Measurements from ENCODE around the gene ATP6V0A4.

Gene ATP6V0A4

GRCh38 chr7:138727336-138728099, 70.5 kb downstream of the ATP6V0A4 start:
- DNase-seq (ENCODE audit: low spot score) = no peak
- Histone ChIP-seq H3K36me3 (ENCODE audit: low read depth) (no peaks in the 10 kb centered on the region), H3K4me1 (ENCODE audit: insufficient read depth, poor library complexity, severe bottlenecking) (no peaks in the 10 kb centered on the region), H3K4me3 (ENCODE audit: severe bottlenecking) (no peak overlapping the region), H3K27me3 (ENCODE audit: insufficient read depth, poor library complexity, severe bottlenecking) (no peaks in the 10 kb centered on the region), H3K27ac (ENCODE audit: poor library complexity, severe bottlenecking) (no peak overlapping the region), H3K9me3 (ENCODE audit: severe bottlenecking) (no peaks in the 10 kb centered on the region)
- TF ChIP-seq CTCF (IDR thresholded peaks at IDR 0.05; ENCODE audit: poor library complexity, severe bottlenecking) = no peak
- no peak for ATAC-seq (ENCODE audit: low read depth)

GRCh38 chr7:138726288-138726687, 71.7 kb downstream of the ATP6V0A4 start:
- no peak for DNase-seq (ENCODE audit: low spot score)
- Histone ChIP-seq H3K9me3 (ENCODE audit: severe bottlenecking) (no peaks in the 10 kb centered on the region), H3K36me3 (ENCODE audit: low read depth) (no peaks in the 10 kb centered on the region), H3K27me3 (ENCODE audit: insufficient read depth, poor library complexity, severe bottlenecking) (no peaks in the 10 kb centered on the region), H3K4me1 (ENCODE audit: insufficient read depth, poor library complexity, severe bottlenecking) (no peaks in the 10 kb centered on the region), H3K4me3 (ENCODE audit: severe bottlenecking) (no peak overlapping the region), H3K27ac (ENCODE audit: poor library complexity, severe bottlenecking) (no peak overlapping the region)
- no peak for TF ChIP-seq CTCF (IDR thresholded peaks at IDR 0.05; ENCODE audit: poor library complexity, severe bottlenecking)
- ATAC-seq (ENCODE audit: low read depth) = no peak

GRCh38 chr7:138720286-138720685, 77.7 kb downstream of the ATP6V0A4 start:
- H3K4me3 ChIP-seq (ENCODE audit: severe bottlenecking) = no peak overlapping the region
- H3K9me3 ChIP-seq (ENCODE audit: severe bottlenecking) = no peaks in the 10 kb centered on the region
- no peaks in the 10 kb centered on the region for H3K36me3 ChIP-seq (ENCODE audit: low read depth)
- ATAC-seq (ENCODE audit: low read depth) (peak; percentile 85), DNase-seq (ENCODE audit: low spot score) (no peak)
- no peaks in the 10 kb centered on the region for H3K27me3 ChIP-seq (ENCODE audit: insufficient read depth, poor library complexity, severe bottlenecking)
- no peak for TF ChIP-seq CTCF (IDR thresholded peaks at IDR 0.05; ENCODE audit: poor library complexity, severe bottlenecking)
- H3K27ac ChIP-seq (ENCODE audit: poor library complexity, severe bottlenecking) = no peak overlapping the region
- H3K4me1 ChIP-seq (ENCODE audit: insufficient read depth, poor library complexity, severe bottlenecking) = no peaks in the 10 kb centered on the region

- Histone ChIP-seq H3K9me3 (ENCODE audit: severe bottlenecking) (no peaks in the 10 kb centered on the region), H3K27ac (ENCODE audit: poor library complexity, severe bottlenecking) (no peak overlapping the region)
Observed at GRCh38 chr7:138716889-138717288, 81.1 kb downstream of the ATP6V0A4 start.

More at GRCh38 chr7:138716889-138717288, 81.1 kb downstream of the ATP6V0A4 start:
- TF ChIP-seq CTCF (IDR thresholded peaks at IDR 0.05; ENCODE audit: poor library complexity, severe bottlenecking) = no peak
- DNase-seq (ENCODE audit: low spot score) = no peak
- Histone ChIP-seq H3K27me3 (ENCODE audit: insufficient read depth, poor library complexity, severe bottlenecking) (no peaks in the 10 kb centered on the region), H3K4me1 (ENCODE audit: insufficient read depth, poor library complexity, severe bottlenecking) (no peaks in the 10 kb centered on the region), H3K4me3 (ENCODE audit: severe bottlenecking) (no peak overlapping the region), H3K36me3 (ENCODE audit: low read depth) (no peaks in the 10 kb centered on the region)
- no peak for ATAC-seq (ENCODE audit: low read depth)

All from RWPE2 (cell line).